SU-DHL-6 (cell line): ENCODE results near the gene CARD9.

Source experiments
- CTCF ChIP-seq: fragments of 200-600 bp; sonication (generic); IDR thresholded peaks from one replicate; pipeline ENCODE4 v1.5.1; 2017; ENCODE audit warnings: antibody characterized with exemption, mild to moderate bottlenecking, low read length, moderate library complexity; ENCODE audit not compliant: insufficient read depth, poor library complexity, severe bottlenecking
- EZH2phosphoT487 ChIP-seq: fragments of 200-600 bp; sonication (generic), shearing (Covaris generic); conservative IDR thresholded peaks from 2 replicates; pipeline ENCODE4 v1.6.1; 2018; ENCODE audit warnings: mild to moderate bottlenecking, antibody characterized with exemption, low read length, moderate library complexity, mixed read lengths

GRCh38 chr9:136397643-136398042 is 24.2 kb upstream of the CARD9 start:
- TF ChIP-seq CTCF = no peak
- TF ChIP-seq EZH2phosphoT487 = no peak
